GM19463 (cell line): ENCODE measurements around the gene TSPAN5.
"Not testable (repeated sequence)": the region's sequence is repeated elsewhere in the genome, so short reads cannot be mapped to it uniquely, and the experiment has no call there.

Experiments used
- ATAC-seq: cut with Tn5 transposase; IDR thresholded peaks from one replicate; pipeline ENCODE4 v1.9.1; 2021; ENCODE audit warnings: mild to moderate bottlenecking, moderate library complexity; ENCODE audit not compliant: unreplicated experiment

The TSPAN5 gene

DNA sequence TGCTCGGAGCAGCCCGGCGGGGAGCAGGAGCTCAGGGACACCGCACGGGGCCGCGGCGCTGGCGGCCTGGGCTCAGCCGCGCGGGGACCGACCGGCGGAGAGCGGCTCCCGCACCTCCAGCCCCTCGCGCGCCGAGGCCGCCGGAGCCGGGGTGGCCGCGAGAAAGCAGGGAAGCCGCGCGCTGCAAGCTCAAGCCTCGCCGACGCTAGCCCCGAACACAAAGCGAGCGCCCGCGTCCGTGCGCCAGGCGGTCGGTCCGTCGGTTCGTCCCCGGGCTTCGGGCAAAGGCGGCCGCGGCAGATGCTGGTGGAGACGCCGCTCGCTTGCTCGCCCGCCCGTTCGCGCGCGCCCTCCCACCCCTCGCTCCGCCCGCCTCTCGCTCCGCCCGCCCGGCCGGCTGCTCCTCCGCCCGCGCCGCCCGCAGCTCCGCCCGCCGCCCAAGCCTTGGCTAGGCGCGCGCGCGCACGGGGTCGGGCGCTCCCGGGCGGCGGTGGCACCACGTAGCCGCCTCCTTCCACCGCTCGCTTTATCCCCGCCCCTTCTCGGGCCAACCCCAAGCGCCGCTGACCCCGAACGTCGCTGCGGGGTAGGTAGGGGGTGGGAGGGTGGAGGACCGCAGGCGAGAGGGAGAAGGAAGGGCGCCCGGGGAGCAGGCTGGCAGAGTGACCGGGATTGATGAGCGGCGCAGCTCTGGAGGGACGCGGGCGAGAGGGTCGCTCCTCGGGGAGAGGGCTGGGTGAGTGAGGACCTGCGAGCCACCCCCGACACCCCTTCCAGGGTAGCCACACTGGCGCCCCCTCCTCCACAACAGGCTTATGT, at the start of gene TSPAN5:
TSPAN5 (minus strand) TSS at position 325 of the 819 bp plus-strand sequence.
- ATAC-seq = peak; percentile 77

DNA sequence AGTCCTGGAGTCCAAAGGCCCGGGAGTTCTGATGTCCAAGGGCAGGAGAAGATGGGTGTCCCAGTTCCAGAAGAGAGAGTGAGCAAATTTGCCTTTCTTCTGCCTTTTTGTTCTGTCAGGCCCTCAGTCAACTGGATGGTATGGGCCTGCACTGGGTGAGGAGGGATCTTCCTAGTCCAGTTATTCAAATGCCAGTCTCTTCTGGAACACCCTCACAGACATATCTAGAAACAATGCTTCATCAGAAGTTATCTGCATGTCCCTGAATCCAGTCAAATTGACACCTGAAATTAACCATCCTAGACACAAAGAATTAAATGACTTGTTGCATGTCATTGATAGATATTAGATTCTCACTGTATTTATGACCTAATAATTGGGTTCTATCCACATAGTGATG, 48.5 kb upstream of the TSPAN5 start:
- no peak for ATAC-seq

DNA sequence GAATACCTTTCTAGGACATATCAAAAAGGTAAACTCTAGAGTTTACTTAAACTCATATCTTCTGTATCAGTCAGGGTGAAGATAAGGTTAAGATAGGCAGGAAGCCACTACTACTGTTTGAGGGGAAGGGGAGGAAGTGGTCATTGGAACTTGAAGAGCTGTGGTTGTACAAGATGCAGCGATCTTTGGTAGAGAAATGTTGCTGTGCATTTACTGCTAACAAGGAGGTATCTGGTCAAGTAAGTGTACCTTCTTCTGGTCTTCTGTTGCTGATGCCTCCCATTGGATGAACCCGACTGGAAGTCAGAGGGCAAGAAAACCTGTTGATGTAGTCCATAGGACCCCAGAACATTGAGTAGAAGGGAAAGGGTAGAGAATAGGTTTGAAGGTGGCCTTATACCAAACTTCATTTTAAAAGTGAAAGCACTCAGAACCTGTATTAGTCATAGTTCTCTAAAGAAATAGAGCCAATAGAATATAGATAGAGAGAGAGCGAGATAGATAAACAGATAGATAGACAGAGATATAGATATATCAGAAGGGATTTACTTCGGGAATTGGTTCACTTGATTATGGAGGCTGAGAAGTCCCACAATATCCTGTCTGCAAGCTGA, 47.9 kb upstream of the TSPAN5 start:
- no peak for ATAC-seq

DNA sequence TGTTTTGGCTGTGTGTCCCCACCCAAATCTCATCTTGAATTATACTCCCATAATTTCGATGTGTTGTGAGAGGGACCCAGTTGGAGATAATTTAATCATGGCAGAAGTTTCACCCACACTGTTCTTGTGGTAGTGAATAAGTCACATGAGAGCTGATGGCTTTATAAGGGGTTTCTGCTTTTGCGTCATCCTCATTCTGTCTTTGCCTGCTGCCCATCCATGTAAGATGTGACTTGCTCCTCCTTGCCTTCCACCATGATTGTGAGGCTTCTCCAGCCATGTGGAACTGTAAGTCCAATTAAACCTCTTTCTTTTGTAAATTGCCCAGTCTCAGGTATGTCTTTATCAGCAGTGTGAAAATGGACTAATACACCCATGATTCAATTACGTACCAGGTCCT, 47.2 kb upstream of the TSPAN5 start:
- ATAC-seq = not testable (repeated sequence)

DNA sequence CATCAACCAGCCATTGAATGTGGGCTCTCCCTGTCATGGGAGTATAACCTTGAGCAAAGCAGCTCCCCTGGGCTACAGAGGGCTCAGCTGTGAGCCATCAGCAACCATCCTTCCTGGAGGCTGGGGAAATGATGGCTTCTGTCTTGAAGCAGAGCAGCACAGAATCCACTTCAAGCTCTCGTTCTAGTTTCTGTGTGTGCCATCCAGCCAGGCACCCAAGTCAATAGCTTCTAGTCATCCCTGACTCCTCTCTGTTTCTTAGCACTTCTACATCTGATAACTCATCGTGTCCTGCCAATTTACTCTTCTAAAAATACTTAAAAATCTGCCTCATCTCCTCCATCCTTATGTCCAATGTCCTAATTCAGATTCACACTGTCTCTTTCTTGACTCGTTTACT, 42.2 kb upstream of the TSPAN5 start:
- ATAC-seq = no peak

DNA sequence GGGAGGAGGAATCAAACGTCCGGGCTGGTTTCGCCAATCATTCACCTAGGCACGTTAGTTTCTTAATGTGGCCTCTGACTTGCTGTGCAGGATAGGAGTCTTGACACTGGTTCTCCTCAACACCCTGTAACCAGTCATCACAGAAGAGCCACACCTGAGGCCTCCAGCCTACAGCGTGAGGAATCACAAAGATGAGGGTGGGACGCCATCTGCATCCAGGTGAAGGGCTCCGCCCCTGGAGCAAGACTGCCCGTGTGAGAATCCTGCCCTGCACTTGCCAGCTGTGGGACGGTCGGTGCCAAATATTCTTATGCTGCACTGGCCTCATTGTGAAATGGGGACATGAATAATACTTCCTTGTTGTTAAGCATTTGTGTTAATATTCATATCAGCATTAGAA, 35.7 kb upstream of the TSPAN5 start:
- no peak for ATAC-seq

DNA sequence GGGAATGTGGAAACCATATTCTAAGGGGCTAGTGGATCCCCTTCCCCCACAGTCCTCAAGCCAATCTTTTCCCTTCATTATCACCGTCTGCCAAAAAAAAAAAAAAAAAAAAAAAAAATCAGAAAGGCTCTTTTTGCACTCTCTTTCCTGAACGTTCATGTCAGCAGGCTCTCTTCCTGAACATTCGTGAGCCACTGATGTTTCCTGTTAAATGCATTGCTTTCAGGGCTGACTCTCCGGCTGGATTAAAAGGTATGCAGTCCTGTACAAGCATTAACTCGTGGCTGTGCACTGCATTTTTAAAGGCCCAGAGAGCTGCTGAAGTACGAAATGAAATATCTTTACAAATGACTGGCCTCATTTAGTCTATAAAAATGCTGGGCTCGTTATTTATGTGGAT, 34.0 kb upstream of the TSPAN5 start:
- ATAC-seq = no peak

DNA sequence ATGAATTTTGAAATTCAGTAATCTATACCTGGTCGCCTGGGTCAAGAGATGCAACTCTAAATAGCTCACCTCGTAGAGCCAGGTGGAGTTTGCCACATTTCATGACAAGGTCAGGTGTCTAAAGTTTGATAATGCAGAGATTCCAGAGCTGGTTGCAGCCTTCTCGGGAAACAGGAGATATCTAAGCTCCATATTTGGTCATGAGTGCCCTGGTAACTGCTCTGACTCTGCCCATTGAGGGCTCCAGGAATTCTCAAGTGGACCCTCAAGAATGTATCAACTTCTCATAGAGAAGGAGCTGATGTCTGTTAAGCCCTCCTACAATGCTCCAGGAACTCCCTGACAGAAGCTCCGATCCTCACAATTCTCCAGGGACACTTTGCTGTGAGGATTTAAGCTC, 33.2 kb upstream of the TSPAN5 start:
- no peak for ATAC-seq

DNA sequence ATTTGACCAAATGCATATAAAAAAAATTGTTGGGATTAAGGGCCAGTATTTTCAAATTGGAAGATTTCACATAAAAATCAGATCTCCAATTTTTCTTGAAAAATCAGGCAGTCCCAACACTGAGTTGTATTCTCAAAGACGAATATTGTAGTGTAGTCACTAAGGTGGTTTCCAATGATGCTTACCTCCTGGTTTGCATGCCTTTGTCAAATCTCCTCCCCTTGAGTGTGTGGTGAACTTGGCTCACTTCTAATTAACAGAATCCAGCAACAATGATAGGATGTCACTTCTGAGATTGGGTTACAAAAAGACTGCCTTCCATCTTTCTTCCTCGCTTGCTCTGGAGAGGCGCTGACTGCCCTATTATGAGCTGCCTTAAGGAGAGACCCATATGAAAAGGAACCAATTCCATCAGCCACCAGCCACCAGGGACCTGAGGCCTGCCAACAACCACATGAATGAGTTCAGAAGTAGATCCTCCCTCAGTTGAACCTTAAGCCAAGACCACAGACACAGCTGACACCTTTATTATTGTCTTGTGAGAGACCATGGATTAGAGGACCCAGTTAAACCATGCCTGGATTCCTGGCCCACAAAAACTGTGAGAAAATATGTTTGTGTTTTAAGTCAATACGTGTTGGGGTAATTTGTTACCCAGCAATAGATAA, 31.2 kb upstream of the TSPAN5 start:
- no peak for ATAC-seq

DNA sequence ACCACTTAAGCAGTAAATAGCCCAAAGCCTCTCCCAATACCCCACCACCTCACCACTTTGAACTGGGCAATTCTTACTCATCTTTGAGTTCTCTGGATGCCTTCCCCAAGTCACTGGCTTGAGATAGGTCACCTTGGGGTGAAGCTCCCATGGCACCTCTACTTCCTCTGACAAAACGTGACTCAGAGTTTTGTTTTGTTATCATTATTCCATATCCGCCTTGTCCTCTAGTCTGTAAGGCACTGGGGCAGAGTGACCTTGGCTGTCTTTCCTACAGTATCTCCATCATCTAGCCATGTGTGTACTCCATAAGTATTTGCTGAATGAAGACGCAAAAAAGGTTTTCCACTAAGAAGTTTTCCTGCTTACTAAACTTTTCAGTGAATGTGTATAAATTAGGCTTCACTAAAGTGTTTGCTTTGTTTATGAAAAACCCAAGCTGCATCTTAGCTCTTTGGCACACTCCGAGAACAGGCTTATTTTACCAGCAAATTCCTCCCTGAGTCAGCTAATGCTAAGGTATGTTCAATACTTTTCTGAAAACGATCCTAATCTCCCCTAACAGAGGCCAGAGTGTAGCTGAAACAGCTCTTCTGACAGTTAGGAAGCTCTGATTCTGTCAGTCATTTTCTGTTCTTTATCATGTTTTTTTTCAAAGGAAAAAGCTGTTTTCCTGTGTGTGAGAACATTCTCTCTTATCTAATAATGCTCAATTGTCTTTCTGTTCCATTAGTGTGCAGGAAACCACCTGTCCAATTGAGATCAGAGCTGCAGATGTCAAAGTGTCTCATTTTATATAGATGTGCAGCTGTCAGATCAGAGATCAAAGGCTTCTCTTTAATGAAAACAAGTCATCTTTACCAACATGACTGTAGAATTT, 30.2 kb upstream of the TSPAN5 start:
- no peak for ATAC-seq

DNA sequence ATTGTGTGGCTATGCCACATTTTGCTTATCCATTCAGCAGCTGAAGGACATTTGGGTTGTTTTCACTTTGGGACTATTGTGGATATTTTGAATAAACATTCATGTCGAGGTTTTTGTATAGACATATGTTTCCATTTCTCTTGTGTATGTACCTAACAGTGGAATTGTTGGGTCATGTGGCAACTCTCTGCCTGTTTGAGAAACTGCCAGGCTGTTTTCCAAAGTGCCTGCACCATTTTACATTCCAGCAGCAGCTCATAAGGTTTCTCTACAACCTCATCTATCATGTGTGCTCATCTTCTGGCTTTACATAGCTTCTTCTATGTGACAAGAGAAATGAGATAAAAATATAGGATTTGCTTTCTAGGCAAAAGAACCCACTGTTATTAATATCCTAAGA, 29.5 kb upstream of the TSPAN5 start:
- no peak for ATAC-seq

DNA sequence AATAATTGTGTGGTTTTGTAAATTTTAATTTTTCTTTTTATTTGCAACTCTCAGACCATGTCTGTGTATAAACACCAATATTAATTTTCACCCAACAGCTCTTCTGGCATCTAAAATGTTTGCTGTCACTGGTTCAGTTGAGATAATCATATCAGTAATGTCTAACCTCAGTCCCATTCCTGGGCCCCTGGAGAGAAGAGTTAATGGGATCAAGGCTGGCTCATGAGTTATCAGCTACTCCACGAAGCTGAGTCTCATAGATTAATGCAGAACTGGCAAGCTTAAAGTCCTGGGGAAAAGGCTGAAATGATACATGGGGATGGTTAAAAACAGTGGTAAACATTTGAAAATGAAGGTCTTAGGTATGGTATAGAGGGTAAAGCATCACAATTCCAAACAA, 28.4 kb upstream of the TSPAN5 start:
- no peak for ATAC-seq

DNA sequence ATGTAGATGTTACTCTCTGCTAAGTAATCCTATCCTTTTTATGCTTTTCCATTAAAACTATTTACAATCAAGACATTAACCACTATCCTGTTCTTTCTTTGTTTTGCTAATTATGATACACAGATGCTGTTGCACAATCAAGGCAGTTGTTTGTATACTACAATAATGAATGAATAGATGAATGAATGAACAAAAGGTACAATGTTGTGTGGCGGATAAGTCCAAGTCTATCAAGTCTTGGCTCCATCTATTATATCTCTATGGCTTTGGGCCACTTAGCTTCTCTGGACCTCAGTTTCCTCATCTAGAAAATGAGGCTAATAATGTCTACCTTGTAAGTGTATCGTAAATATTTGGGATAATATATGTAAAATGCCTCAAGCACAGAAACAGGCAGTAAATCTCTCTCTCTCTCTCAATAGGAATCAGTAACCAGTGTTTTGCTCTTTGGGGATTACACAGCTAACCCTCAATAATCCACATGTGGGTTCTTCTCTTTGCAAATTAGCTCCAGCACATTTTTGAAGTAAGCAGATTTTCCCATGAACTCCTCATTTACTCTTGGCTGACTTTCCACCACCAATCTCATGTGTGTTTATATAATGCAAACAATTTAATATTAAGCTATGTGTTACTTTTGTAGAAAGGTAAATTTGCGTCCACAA, 27.8 kb upstream of the TSPAN5 start:
- ATAC-seq = no peak

DNA sequence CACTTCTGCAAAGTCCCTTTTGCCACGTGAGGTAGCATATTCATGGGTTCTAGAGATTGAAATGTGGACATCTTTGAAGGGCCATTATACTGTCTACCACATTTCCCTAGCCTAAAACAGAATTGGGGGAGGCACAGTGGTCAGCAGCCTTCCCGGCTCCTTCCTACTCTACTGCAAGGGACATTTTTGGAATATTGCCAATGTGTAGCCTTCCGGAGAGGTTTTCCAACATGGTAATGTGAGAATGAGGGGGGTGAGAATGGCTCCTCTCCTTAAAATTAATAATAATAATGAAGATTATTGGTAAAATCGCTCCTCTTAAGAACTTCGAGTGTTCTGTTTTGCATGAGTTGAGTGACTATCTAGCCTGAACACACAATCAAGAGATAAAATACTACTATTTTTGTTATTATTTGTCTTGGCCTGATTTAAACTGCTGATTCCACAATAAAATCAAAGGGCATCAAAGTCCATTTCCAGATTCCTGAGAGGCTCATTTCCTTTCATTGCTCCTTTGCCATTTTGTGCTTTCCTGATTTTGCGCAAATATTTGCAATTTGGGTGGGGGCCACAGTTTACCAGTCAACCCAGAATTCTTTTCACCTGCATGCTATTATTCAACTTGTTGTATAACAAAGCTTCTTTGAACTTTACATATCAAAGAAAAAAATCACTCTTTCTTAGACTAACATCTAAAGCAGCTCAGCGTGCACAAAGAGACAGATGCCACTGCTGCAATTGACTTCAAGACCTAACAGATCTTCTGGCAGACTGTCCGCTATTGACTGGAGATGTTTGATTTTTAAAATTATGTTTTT, 27.0 kb upstream of the TSPAN5 start:
- no peak for ATAC-seq

DNA sequence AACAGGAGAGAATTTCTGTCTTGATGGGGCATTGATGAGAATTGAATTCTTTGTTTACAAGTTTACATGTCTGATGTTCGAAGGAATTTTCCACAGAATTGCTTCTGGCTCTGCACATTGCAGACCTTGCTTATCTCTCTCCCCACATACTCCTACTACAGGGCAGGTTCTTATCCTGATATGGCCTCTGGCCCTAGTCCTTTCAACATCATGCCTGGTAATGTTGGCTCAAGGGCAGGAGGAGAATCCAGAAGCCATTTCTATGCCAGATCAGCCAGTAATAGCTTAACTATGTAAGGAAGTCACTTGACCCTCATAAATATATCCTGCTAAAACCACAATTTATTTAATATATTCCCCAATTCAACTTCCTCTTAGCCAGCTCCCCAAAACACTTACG, 24.3 kb upstream of the TSPAN5 start:
- ATAC-seq = no peak

DNA sequence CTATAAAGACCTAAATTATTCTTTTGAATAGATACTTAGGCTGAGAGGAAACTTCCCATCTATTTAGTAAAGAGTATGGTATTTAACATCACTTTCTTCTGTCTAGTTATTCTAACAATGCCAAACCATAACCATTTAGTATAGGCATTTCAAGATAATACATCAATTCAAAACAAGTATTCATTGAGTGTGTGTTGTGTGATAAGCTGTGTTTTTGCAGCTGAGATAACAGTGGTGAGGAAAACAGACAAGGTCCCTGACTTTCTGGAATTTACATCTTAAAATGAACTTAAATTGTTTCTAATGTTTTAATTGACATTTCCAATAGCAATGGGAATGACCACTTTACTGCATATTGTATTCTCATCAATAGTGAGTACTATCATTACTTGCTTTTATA, 22.4 kb upstream of the TSPAN5 start:
- ATAC-seq = no peak

DNA sequence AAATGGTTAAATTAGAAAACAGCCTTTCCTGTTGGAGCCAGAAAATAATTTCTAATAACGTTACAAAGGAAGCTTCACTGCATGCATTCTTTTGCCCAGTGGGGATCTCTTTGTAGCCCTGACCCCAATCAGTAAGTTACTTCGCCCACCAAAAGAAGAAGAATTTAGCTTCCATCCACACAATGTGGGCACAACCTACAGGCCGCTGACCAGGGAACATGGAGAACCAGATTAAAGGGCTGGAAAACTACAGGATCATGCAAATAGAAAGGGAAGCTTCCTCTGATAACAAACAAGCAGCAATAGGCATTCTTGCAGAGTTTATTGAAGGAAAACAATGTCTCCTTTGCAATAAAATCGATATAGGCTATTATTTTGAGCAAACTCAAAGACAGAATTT, 21.3 kb upstream of the TSPAN5 start:
- no peak for ATAC-seq

DNA sequence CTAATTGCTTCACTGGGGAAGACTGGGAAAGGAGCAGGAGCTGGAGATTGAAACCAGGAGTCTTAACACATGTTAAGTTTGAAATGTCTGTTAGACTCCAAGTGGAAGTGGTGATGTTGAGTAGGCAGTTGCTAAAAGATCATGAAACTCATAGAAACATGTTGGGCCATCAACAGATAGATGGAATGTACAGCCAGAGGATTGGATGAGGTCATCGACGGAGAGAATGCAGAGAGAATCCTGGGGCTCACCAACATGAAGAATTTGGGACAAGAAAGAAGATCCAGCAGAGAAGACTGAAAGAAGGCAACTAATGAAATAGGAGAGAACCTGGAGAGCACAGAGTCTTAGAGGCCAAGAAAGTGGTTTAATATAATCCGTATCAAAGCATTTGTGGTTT, 19.4 kb upstream of the TSPAN5 start:
- ATAC-seq = no peak

DNA sequence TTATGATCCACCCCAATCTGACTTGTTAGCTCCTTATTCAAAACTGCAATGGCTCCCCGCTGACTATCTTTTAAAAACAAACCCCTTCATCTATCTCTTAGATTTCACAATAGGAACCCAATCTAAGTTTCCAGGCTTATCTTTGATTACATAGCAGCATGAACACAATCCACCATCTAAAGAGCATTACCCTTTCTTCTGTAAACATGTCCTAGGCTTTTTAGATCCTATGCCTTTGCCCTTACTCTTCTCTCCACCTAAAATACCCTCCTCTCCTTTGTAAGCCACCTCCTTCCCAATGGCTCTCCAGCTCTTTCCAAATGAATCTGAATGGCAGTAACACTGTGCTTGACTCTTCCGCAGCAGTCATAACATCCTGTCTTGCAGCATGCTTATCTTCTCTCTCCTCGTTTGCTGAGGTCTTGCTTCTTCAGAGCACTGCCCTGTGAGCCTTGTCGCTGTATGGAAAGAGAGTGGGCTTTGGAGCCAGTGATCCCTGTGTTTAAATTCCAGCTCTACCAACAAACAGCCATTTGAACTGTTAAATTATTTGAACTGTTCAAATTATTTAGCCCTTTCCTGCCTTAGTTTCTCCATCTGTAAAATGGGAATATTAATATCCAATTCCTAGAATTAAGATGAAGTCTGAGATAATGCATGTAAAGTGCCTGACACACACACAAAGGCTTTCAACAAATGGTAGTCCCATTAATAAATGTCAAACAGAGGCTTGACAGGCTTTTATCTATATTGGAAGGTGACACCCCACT, 16.2 kb upstream of the TSPAN5 start:
- no peak for ATAC-seq
